ENCODE data around the gene FSCN2.

FSCN2 gene, protein sequence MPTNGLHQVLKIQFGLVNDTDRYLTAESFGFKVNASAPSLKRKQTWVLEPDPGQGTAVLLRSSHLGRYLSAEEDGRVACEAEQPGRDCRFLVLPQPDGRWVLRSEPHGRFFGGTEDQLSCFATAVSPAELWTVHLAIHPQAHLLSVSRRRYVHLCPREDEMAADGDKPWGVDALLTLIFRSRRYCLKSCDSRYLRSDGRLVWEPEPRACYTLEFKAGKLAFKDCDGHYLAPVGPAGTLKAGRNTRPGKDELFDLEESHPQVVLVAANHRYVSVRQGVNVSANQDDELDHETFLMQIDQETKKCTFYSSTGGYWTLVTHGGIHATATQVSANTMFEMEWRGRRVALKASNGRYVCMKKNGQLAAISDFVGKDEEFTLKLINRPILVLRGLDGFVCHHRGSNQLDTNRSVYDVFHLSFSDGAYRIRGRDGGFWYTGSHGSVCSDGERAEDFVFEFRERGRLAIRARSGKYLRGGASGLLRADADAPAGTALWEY

GRCh38 chr17:81527591-81528383, at the start of gene FSCN2:
FSCN2 (plus strand) TSS chr17:81528377; CDS start chr17:81528532, 155 bp downstream.
- Histone ChIP-seq H3K4me3 (ENCODE audit: low read depth, low read length) (no peak within 1 kb of the TSS), H3K27ac (ENCODE audit: low read depth, low read length) (no peak within 1 kb of the TSS), H3K36me3 (ENCODE audit: control insufficient read depth, insufficient read depth, low read length) (no peaks in the 10 kb centered on the region), H3K4me1 (ENCODE audit: control insufficient read depth, insufficient read depth, low read length) (no peaks in the 10 kb centered on the region; the same call in 1 of the 2 replicates), H3K9ac (ENCODE audit: low read depth, low read length) (no peak within 1 kb of the TSS), H3K9me3 (ENCODE audit: control insufficient read depth, insufficient read depth, low read length) (peaks cover 4% of the 10 kb centered on the region; the same call in 1 of the 2 replicates), H3K27me3 (ENCODE audit: control insufficient read depth, insufficient read depth, low read length) (peaks cover 7% of the 10 kb centered on the region)

GRCh38 chr17:81479175-81480071, 48.8 kb upstream of the FSCN2 start:
- Histone ChIP-seq H3K4me3 (ENCODE audit: low read depth, low read length) (no peak overlapping the region), H3K4me1 (ENCODE audit: control insufficient read depth, insufficient read depth, low read length) (no peaks in the 10 kb centered on the region), H3K9me3 (ENCODE audit: control insufficient read depth, insufficient read depth, low read length) (no peaks in the 10 kb centered on the region), H3K27ac (ENCODE audit: low read depth, low read length) (no peak overlapping the region), H3K9ac (ENCODE audit: low read depth, low read length) (no peak overlapping the region), H3K27me3 (ENCODE audit: control insufficient read depth, insufficient read depth, low read length) (peaks cover 38% of the 10 kb centered on the region), H3K36me3 (ENCODE audit: control insufficient read depth, insufficient read depth, low read length) (no peaks in the 10 kb centered on the region)

DNA sequence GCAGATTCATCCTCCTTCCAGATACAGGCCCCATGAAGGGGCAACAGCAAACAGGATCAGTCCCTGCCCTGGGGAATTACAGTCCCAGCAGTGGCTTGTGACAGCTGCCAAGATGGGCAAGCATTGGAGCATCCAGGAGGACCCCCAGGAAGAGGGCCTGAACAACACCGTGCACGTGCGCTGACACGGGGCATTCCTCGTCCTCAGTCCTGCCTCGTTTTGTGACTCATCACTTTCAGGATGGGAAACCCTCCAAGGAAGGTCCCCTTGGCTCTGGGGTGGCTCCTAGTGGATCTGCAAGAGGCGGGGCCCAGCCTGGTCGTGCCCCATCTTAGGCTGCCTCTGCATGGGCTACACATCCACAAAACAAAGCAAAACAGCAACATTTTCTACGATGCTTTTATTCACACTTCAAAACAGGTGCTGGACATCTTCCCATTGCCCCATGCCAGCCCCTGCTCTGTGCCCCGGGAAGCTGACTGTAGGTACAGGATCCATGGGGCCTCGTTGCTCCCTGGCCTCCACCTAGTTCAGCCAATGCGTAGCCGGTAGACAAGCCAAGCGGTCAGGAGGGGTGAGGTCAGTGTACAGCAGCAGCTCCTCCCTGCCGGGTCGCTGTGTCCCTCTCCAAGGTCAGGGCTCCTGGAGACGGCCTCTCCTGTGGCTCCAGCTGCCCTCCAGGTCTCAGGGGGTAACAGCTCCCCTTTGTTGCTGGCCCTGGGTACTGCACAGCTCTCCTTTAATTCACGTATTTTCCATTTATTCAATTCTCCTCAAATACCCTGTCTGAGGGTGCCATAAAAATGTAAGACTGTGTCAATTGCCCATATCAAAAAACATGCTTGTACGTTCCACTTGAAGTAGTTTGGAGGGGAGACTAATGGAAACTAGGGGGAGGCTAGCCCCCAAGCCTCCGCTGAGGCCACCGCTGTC, 47.8 kb upstream of the FSCN2 start:
- H3K9ac ChIP-seq (ENCODE audit: low read depth, low read length): no peak overlapping the region
- H3K27ac ChIP-seq (ENCODE audit: low read depth, low read length): no peak overlapping the region
- no peak overlapping the region for H3K4me3 ChIP-seq (ENCODE audit: low read depth, low read length)
- no peaks in the 10 kb centered on the region for H3K36me3 ChIP-seq (ENCODE audit: control insufficient read depth, insufficient read depth, low read length)
- no peaks in the 10 kb centered on the region for H3K9me3 ChIP-seq (ENCODE audit: control insufficient read depth, insufficient read depth, low read length)
- H3K4me1 ChIP-seq (ENCODE audit: control insufficient read depth, insufficient read depth, low read length): peaks cover 3% of the 10 kb centered on the region; the same call in 1 of the 2 replicates
- H3K27me3 ChIP-seq (ENCODE audit: control insufficient read depth, insufficient read depth, low read length): peaks cover 42% of the 10 kb centered on the region

GRCh38 chr17:81481073-81481799, 46.9 kb upstream of the FSCN2 start:
- peak overlapping the region; percentile 53; the same call in 1 of the 2 replicates for H3K4me3 ChIP-seq (ENCODE audit: low read depth, low read length)
- no peak overlapping the region for H3K9ac ChIP-seq (ENCODE audit: low read depth, low read length)
- H3K27ac ChIP-seq (ENCODE audit: low read depth, low read length): no peak overlapping the region
- no peaks in the 10 kb centered on the region for H3K36me3 ChIP-seq (ENCODE audit: control insufficient read depth, insufficient read depth, low read length)
- no peaks in the 10 kb centered on the region for H3K9me3 ChIP-seq (ENCODE audit: control insufficient read depth, insufficient read depth, low read length)
- H3K27me3 ChIP-seq (ENCODE audit: control insufficient read depth, insufficient read depth, low read length): peaks cover 43% of the 10 kb centered on the region
- H3K4me1 ChIP-seq (ENCODE audit: control insufficient read depth, insufficient read depth, low read length): peaks cover 3% of the 10 kb centered on the region; the same call in 1 of the 2 replicates

- H3K4me3 ChIP-seq (ENCODE audit: low read depth, low read length): peak overlapping the region; percentile 53; the same call in 1 of the 2 replicates
- H3K9me3 ChIP-seq (ENCODE audit: control insufficient read depth, insufficient read depth, low read length): no peaks in the 10 kb centered on the region
- H3K27me3 ChIP-seq (ENCODE audit: control insufficient read depth, insufficient read depth, low read length): peaks cover 46% of the 10 kb centered on the region
- no peaks in the 10 kb centered on the region for H3K36me3 ChIP-seq (ENCODE audit: control insufficient read depth, insufficient read depth, low read length)
- H3K4me1 ChIP-seq (ENCODE audit: control insufficient read depth, insufficient read depth, low read length): peaks cover 3% of the 10 kb centered on the region; the same call in 1 of the 2 replicates
- H3K27ac ChIP-seq (ENCODE audit: low read depth, low read length): no peak overlapping the region
- no peak overlapping the region for H3K9ac ChIP-seq (ENCODE audit: low read depth, low read length)
These were observed 46.2 kb upstream of the FSCN2 start for GRCh38 chr17:81481815-81482505.

DNA sequence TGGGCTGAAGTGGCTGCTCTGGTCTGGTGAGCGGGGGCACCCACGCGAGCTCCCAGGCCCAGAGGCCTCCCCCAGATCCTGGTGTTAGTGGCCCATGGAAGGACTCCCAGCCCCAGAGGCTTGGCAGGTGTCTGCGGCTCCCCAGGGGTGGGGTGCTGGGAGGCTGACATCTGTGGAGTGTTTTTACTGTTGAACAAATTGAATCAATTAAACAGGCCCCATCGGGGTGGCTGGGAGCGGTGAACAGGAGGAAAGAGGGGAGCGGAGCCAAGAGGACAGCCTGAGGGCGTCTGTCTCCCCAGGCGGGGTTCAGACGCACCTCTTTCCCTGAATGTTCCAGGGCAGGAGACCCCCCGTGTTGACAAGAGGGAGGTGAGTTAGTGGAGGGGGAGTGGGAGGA, 45.5 kb upstream of the FSCN2 start:
- H3K27me3 ChIP-seq (ENCODE audit: control insufficient read depth, insufficient read depth, low read length): peaks cover 52% of the 10 kb centered on the region
- peaks cover 3% of the 10 kb centered on the region; the same call in 1 of the 2 replicates for H3K4me1 ChIP-seq (ENCODE audit: control insufficient read depth, insufficient read depth, low read length)
- no peak overlapping the region for H3K4me3 ChIP-seq (ENCODE audit: low read depth, low read length)
- no peaks in the 10 kb centered on the region for H3K36me3 ChIP-seq (ENCODE audit: control insufficient read depth, insufficient read depth, low read length)
- H3K9me3 ChIP-seq (ENCODE audit: control insufficient read depth, insufficient read depth, low read length): no peaks in the 10 kb centered on the region
- no peak overlapping the region for H3K27ac ChIP-seq (ENCODE audit: low read depth, low read length)
- H3K9ac ChIP-seq (ENCODE audit: low read depth, low read length): no peak overlapping the region

DNA sequence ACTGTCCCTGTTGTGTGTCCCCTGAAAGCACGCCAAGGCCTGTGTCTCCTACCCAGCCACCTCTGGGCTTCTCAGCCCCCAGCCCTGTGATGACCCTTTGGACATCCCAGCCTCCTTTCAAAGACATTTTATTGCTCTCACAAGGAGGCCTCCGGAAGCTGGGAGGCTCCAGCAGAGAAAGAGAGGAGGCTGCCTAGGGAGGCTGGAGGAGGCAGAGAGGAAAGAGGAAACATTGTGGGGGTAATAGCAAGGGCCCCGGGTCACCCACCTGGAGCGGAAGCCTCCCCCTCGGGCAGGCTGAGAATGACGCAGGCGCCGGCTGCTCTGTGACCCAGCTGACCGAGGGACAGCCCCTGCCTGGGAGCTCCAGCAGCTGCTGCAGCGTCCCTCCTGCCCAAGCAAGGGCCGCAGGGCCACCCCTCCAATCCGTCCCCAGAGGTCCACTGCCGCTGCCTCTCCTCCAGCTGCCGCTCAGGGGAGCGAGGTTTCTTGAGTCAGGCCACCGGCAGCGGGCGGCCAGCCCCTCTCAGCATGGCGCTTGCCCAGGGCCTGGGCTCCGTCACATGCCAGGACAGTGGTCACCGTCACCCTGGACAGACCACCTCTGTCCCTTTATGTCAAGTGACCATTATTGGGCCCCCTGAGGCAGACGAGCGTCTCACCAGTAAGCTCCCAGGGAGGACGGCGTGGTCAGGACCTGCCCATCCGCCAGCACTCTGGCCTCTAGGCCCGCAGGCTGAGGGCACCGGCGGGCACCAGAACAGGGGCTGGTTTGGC, 44.9 kb upstream of the FSCN2 start:
- peaks cover 53% of the 10 kb centered on the region for H3K27me3 ChIP-seq (ENCODE audit: control insufficient read depth, insufficient read depth, low read length)
- H3K4me3 ChIP-seq (ENCODE audit: low read depth, low read length): peak overlapping the region; percentile 61; the same call in 1 of the 2 replicates
- H3K9ac ChIP-seq (ENCODE audit: low read depth, low read length): no peak overlapping the region
- H3K27ac ChIP-seq (ENCODE audit: low read depth, low read length): no peak overlapping the region
- H3K9me3 ChIP-seq (ENCODE audit: control insufficient read depth, insufficient read depth, low read length): no peaks in the 10 kb centered on the region
- no peaks in the 10 kb centered on the region for H3K36me3 ChIP-seq (ENCODE audit: control insufficient read depth, insufficient read depth, low read length)
- peaks cover 3% of the 10 kb centered on the region; the same call in 1 of the 2 replicates for H3K4me1 ChIP-seq (ENCODE audit: control insufficient read depth, insufficient read depth, low read length)

- H3K4me1 ChIP-seq (ENCODE audit: control insufficient read depth, insufficient read depth, low read length): peaks cover 3% of the 10 kb centered on the region; the same call in 1 of the 2 replicates
- H3K9ac ChIP-seq (ENCODE audit: low read depth, low read length): no peak overlapping the region
- peak overlapping the region; percentile 61 for H3K4me3 ChIP-seq (ENCODE audit: low read depth, low read length)
- H3K27ac ChIP-seq (ENCODE audit: low read depth, low read length): no peak overlapping the region
- peaks cover 53% of the 10 kb centered on the region for H3K27me3 ChIP-seq (ENCODE audit: control insufficient read depth, insufficient read depth, low read length)
- H3K9me3 ChIP-seq (ENCODE audit: control insufficient read depth, insufficient read depth, low read length): no peaks in the 10 kb centered on the region
- H3K36me3 ChIP-seq (ENCODE audit: control insufficient read depth, insufficient read depth, low read length): no peaks in the 10 kb centered on the region
These were observed 44.3 kb upstream of the FSCN2 start for GRCh38 chr17:81483862-81484194.
